Neural cell (in vitro differentiated cells): ENCODE data around the gene DPPA3. TPM values are rescaled to one million over a fixed set of nuclear protein-coding genes. Genes with fewer than 3 reads are reported as not detected.
"Not testable (repeated sequence)": the region's sequence is repeated elsewhere in the genome, so short reads cannot be mapped to it uniquely, and the experiment has no call there.

ENCODE experiments used
- H2AFZ ChIP-seq: fragments of 200-600, 300-800 bp; sonication (generic), shearing (Covaris generic); 2 replicates; pipeline ENCODE4 v1.6.0; 2014; ENCODE audit warnings: low read depth, mild to moderate bottlenecking, antibody characterized with exemption, low read length, moderate library complexity
- H3F3A ChIP-seq: fragments of 200-600 bp; shearing (Covaris generic); 2 replicates; pipeline ENCODE4 v1.6.1; 2016; ENCODE audit warnings: mild to moderate bottlenecking, moderate library complexity, mixed read lengths, antibody characterized with exemption, low read length; ENCODE audit not compliant: insufficient read depth, poor library complexity, severe bottlenecking
- H3K27ac ChIP-seq: fragments of 200-600, 300-800 bp; sonication (generic), shearing (Covaris generic); 2 replicates; pipeline ENCODE4 v1.5.1; 2014; ENCODE audit warnings: mild to moderate bottlenecking, low read length, moderate library complexity
- H3K27me3 ChIP-seq: fragments of 300-800, 200-600 bp; sonication (generic), shearing (Covaris generic); 2 replicates; pipeline ENCODE4 v1.6.0; 2014; ENCODE audit warnings: mild to moderate bottlenecking, low read depth, low read length, moderate library complexity; ENCODE audit not compliant: insufficient read depth
- H3K36me3 ChIP-seq: fragments of 300-800, 200-600 bp; sonication (generic), shearing (Covaris generic); 2 replicates; pipeline ENCODE4 v1.5.1; 2014; ENCODE audit warnings: mild to moderate bottlenecking, antibody characterized with exemption, low read length, moderate library complexity; ENCODE audit not compliant: insufficient read depth
- H3K4me2 ChIP-seq: fragments of 300-800, 200-600 bp; sonication (generic), shearing (Covaris generic); 2 replicates; pipeline ENCODE4 v1.6.0; 2014; ENCODE audit warnings: mild to moderate bottlenecking, low read length
- H3K4me3 ChIP-seq: fragments of 300-800, 200-600 bp; sonication (generic), shearing (Covaris generic); 2 replicates; pipeline ENCODE4 v1.5.1; 2014; ENCODE audit warnings: mild to moderate bottlenecking, low read length, moderate library complexity
- H3K79me2 ChIP-seq: fragments of 200-600 bp; shearing (Covaris generic); replicated peaks from 2 replicates; pipeline ENCODE4 v1.6.0; 2014; ENCODE audit warnings: mild to moderate bottlenecking, low read length, moderate library complexity; ENCODE audit not compliant: insufficient read depth
- H3K9ac ChIP-seq: fragments of 300-800, 200-600 bp; sonication (generic), shearing (Covaris generic); 2 replicates; pipeline ENCODE4 v1.6.1; 2016; ENCODE audit warnings: mild to moderate bottlenecking, low read length, mixed read lengths
- H3K9me2 ChIP-seq: fragments of 200-600 bp; shearing (Covaris generic); 2 replicates; pipeline ENCODE4 v1.6.1; 2016; ENCODE audit warnings: mild to moderate bottlenecking, low read length, mixed read lengths; ENCODE audit not compliant: insufficient read depth
- H3K9me3 ChIP-seq: fragments of 200-600, 300-800 bp; sonication (generic), shearing (Covaris generic); 2 replicates; pipeline ENCODE4 v1.6.1; 2016; ENCODE audit warnings: mild to moderate bottlenecking, mixed run types, low read length, moderate library complexity, mixed read lengths
- H4K20me1 ChIP-seq: fragments of 200-600 bp; shearing (Covaris generic); 2 replicates; pipeline ENCODE4 v1.6.1; 2016; ENCODE audit warnings: mild to moderate bottlenecking, mixed run types; ENCODE audit not compliant: insufficient read depth
- EP300 ChIP-seq: fragments of 450-650 bp; conservative IDR thresholded peaks from 2 replicates; pipeline ENCODE4 v1.6.1; 2014; ENCODE audit warnings: antibody characterized with exemption, mild to moderate bottlenecking, moderate library complexity; ENCODE audit not compliant: poor library complexity, severe bottlenecking
- EZH2 ChIP-seq: fragments of 200-600, 300-800 bp; shearing (Covaris generic), sonication (generic); IDR thresholded peaks from 2 replicates; pipeline ENCODE4 v1.6.1; 2014; ENCODE audit warnings: antibody characterized with exemption, low read length, borderline replicate concordance, mild to moderate bottlenecking; ENCODE audit not compliant: insufficient read depth, poor library complexity, severe bottlenecking
- MXI1 ChIP-seq: fragments of 450-650 bp; conservative IDR thresholded peaks from 2 replicates; pipeline ENCODE4 v1.6.1; 2014; ENCODE audit warnings: antibody characterized with exemption, mild to moderate bottlenecking; ENCODE audit not compliant: poor library complexity, severe bottlenecking
- POLR2AphosphoS5 ChIP-seq: IDR thresholded peaks from 2 replicates; pipeline ENCODE4 v1.6.1; 2012
- RAD21 ChIP-seq: fragments of 450-650 bp; conservative IDR thresholded peaks from 2 replicates; pipeline ENCODE4 v1.6.1; 2014; ENCODE audit warnings: antibody characterized with exemption, mild to moderate bottlenecking, moderate library complexity
- REST ChIP-seq: IDR thresholded peaks from 2 replicates; pipeline ENCODE4 v1.6.1; 2012; ENCODE audit warnings: borderline replicate concordance
- SMC3 ChIP-seq: fragments of 450-650 bp; conservative IDR thresholded peaks from 2 replicates; pipeline ENCODE4 v1.6.1; 2014; ENCODE audit warnings: antibody characterized with exemption, mild to moderate bottlenecking, moderate library complexity; ENCODE audit not compliant: poor library complexity
- TAF1 ChIP-seq: IDR thresholded peaks from 2 replicates; pipeline ENCODE4 v1.6.1; 2012; ENCODE audit warnings: low read depth
- polyA plus RNA-seq: library from polyadenylated mRNA; depleted of rRNA; stranded (reverse); fragments of >200 nt; gene quantifications from 2 replicates; pipeline ENCODE4 v1.2.3, GENCODE V29; 2014
- TF ChIP-seq, protein P1 (sequence below): fragments of 450-650 bp; IDR thresholded peaks from 2 replicates; pipeline ENCODE4 v1.5.1; 2014; ENCODE audit warnings: antibody characterized with exemption, mild to moderate bottlenecking, moderate library complexity; ENCODE audit not compliant: poor library complexity, severe bottlenecking

The DPPA3 gene
- polyA plus RNA-seq, 1 donor from 2014 or later, result not detected

DNA sequence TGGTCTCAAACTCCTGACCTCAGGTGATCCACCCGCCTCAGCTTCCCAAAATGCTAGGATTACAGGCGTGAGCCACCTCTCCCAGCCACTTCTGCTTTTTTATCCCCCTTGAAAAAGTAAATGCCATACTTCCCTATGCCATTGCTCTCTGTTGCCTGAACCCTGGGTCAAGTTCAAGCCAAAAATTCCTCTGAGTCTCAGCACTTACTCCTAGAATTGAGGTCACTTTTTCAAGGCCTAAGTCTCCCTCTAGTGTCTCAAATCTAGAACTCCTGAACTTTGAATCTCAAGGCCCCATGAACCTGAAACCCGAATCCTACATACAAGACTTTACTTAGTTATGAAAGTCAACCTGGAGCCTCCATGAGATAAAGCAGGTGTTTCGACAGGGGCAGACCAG, 44.1 kb upstream of the DPPA3 start:
- H3K79me2 ChIP-seq, result no peaks in the 10 kb centered on the region
- no peaks in the 10 kb centered on the region for H3K36me3 ChIP-seq
- no peak overlapping the region for H3K27ac ChIP-seq
- no peak for TF ChIP-seq POLR2AphosphoS5
- TF ChIP-seq EP300, result no peak
- no peak for TF ChIP-seq TAF1
- TF ChIP-seq MXI1, result no peak
- TF ChIP-seq SMC3, result no peak
- TF ChIP-seq, protein P1, sequence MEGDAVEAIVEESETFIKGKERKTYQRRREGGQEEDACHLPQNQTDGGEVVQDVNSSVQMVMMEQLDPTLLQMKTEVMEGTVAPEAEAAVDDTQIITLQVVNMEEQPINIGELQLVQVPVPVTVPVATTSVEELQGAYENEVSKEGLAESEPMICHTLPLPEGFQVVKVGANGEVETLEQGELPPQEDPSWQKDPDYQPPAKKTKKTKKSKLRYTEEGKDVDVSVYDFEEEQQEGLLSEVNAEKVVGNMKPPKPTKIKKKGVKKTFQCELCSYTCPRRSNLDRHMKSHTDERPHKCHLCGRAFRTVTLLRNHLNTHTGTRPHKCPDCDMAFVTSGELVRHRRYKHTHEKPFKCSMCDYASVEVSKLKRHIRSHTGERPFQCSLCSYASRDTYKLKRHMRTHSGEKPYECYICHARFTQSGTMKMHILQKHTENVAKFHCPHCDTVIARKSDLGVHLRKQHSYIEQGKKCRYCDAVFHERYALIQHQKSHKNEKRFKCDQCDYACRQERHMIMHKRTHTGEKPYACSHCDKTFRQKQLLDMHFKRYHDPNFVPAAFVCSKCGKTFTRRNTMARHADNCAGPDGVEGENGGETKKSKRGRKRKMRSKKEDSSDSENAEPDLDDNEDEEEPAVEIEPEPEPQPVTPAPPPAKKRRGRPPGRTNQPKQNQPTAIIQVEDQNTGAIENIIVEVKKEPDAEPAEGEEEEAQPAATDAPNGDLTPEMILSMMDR, result no peak
- TF ChIP-seq RAD21, result no peak
- no peak for TF ChIP-seq REST
- TF ChIP-seq EZH2, result no peak
- H3K4me3 ChIP-seq, result no peak overlapping the region
- no peaks in the 10 kb centered on the region for H4K20me1 ChIP-seq
- H3F3A ChIP-seq, result no peaks in the 10 kb centered on the region
- H3K4me2 ChIP-seq, result no peak overlapping the region
- H3K9me3 ChIP-seq, result no peaks in the 10 kb centered on the region
- no peaks in the 10 kb centered on the region for H3K9me2 ChIP-seq
- no peaks in the 10 kb centered on the region for H3K27me3 ChIP-seq
- H2AFZ ChIP-seq, result no peak overlapping the region
- no peak overlapping the region for H3K9ac ChIP-seq

DNA sequence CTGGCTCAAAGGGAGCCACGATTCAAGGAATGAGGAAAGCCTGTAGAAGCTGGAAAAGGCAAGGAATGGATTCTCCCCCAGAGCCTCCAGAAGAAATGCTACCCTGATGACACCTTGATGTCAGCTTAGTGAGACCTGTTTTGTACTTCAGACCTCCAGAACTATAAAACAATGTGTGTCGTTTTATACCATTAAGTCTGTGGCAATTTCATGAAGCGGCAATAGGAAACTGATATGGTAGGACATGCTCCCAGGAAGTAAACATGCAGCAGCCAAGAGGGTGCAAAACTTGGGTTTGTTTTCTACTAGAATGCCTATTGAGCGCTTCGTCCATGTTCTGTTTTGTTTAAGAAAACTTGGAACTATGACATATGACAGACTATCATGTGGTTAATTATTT, 43.1 kb upstream of the DPPA3 start:
- H3K79me2 ChIP-seq, result no peaks in the 10 kb centered on the region
- H3K27me3 ChIP-seq, result no peaks in the 10 kb centered on the region
- no peaks in the 10 kb centered on the region for H3K36me3 ChIP-seq
- no peaks in the 10 kb centered on the region for H3K9me2 ChIP-seq
- H3K9ac ChIP-seq, result no peak overlapping the region
- no peaks in the 10 kb centered on the region for H4K20me1 ChIP-seq
- H3K27ac ChIP-seq, result no peak overlapping the region
- no peaks in the 10 kb centered on the region for H3K9me3 ChIP-seq
- no peak overlapping the region for H2AFZ ChIP-seq
- TF ChIP-seq RAD21 (no peak), EZH2 (no peak), REST (no peak), TAF1 (no peak)
- no peaks in the 10 kb centered on the region for H3F3A ChIP-seq
- no peak overlapping the region for H3K4me3 ChIP-seq
- H3K4me2 ChIP-seq, result no peak overlapping the region

DNA sequence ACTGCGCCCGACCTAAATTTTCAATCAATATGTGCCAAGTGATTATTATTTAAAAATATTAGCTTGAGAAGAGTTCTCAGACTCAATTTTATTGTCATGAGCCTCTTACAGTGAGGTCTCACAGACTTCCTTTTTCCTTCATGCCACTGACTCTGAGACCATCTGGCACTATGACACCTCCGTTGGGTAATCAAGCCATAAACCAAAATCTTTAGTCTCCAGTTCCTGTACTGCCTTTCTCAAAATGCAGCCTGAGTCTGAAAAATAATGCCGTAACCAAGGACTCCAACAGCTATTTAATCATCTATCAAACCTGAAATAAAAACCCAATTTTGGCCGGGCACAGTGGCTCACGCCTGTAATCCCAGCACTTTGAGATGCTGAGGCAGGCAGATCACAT, 35.8 kb upstream of the DPPA3 start:
- H3K4me2 ChIP-seq, H3K27ac ChIP-seq, H3K36me3 ChIP-seq: not testable (repeated sequence)

More for the DNA sequence above, 35.8 kb upstream of the DPPA3 start:
- not testable (repeated sequence) for H3K79me2 ChIP-seq, H3K9me3 ChIP-seq, H3K27me3 ChIP-seq, H3F3A ChIP-seq, H3K9me2 ChIP-seq, H3K9ac ChIP-seq, H3K4me3 ChIP-seq, H2AFZ ChIP-seq, H4K20me1 ChIP-seq
